Measurements from ENCODE around the gene RASSF3.
A peak's percentile ranks its signal among the peaks of the same experiment; 100 is the strongest.

RASSF3 gene

DNA sequence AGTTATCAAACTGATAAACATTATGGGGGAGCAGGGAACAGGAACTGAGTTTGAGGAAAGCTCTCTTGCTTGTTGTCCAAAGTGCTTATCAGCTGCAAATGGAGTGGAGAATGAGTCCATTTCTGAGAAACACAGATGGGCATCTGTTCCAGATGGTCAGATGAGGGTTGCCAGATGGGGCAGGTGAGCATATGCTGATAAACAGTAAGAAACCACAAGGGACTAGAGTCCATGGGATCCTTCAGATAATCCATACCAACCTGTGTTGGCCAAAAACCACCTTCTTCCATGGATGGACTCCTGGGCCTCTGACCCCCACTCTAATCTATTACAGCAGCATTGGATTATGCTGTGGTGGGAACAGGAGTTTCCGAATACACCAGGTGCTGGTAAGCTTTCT, 110.6 kb downstream of the RASSF3 start:
- H3K27ac Mint-ChIP-seq: no peak overlapping the region
- H3K9me3 Mint-ChIP-seq: no peaks in the 10 kb centered on the region
- H3K27me3 Mint-ChIP-seq: no peaks in the 10 kb centered on the region
- H3K4me1 Mint-ChIP-seq (ENCODE audit: low read depth): peaks cover 14% of the 10 kb centered on the region
- H3K36me3 Mint-ChIP-seq (ENCODE audit: low read depth): peaks cover 45% of the 10 kb centered on the region
- H3K4me3 Mint-ChIP-seq: no peak overlapping the region

DNA sequence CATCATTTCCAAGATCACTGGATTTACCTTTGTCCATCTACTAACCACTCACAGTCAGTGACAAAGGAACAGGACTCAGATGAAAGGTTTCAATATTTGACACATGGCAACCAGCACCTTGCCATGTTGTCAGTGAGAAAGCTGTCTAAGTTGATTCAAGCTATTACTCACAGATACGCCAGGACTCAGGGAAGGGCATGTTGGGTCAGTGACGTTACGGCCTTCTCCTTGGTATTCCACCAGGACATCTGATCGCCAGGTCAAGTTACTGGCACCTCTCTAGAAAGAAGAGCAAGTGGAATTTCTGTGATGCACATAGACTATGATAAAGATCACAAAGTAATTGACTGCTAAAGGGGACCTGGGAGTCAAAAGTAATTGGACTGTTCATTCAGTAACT, 112.5 kb downstream of the RASSF3 start:
- H3K4me1 Mint-ChIP-seq (ENCODE audit: low read depth): peaks cover 9% of the 10 kb centered on the region
- no peak overlapping the region for H3K27ac Mint-ChIP-seq
- no peak overlapping the region for H3K4me3 Mint-ChIP-seq
- peaks cover 44% of the 10 kb centered on the region for H3K36me3 Mint-ChIP-seq (ENCODE audit: low read depth)
- H3K9me3 Mint-ChIP-seq: no peaks in the 10 kb centered on the region
- no peaks in the 10 kb centered on the region for H3K27me3 Mint-ChIP-seq

DNA sequence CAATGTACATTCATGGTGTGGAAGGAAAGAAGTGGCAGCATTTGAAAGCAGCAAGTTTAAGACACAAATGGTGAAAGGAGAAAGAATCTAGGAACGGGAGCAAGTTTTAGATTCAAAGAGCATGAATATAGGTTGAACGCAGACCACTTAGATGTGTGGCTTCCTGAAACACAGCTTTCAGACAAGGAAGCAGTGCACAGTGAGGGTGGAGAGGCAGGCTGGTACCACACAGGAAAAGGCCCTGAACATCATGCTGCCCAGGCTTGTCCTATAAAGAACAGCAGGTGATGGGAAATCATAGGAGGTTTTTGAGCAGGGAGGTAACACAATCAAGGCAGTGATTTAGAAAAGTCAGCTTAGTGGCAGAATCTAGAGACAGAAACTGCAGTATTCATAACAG, 113.3 kb downstream of the RASSF3 start:
- Mint-ChIP-seq H3K4me1 (ENCODE audit: low read depth) (peaks cover 9% of the 10 kb centered on the region), H3K36me3 (ENCODE audit: low read depth) (peaks cover 49% of the 10 kb centered on the region), H3K9me3 (no peaks in the 10 kb centered on the region), H3K27me3 (no peaks in the 10 kb centered on the region), H3K4me3 (no peak overlapping the region), H3K27ac (no peak overlapping the region)

DNA sequence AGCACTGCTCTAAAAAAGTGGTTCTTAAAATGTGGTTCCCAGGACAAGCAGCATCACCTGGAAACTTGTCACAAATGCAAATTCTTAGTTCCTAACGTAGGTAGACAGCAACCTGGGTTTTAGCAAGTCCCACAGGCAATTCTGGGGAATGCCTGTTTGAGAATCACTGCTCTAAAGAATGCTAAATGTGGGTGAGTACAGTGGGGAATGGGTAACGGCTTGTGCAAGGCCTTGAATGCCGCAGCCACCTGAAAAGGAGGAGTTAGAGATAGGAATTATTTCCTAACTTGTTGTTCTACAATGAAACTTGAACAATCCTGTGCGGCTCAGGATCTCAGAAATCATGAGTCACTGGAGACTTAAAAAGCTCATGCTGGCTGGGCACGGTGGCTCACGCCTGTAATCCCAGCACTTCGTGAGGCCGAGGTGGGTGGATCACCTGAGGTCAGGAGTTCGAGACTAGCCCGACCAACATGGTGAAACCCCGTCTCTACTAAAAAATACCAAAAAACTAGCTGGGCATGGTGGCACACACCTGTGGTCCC, 114.0 kb downstream of the RASSF3 start:
- no peaks in the 10 kb centered on the region for H3K27me3 Mint-ChIP-seq
- H3K4me3 Mint-ChIP-seq: no peak overlapping the region
- no peak overlapping the region for H3K27ac Mint-ChIP-seq
- H3K36me3 Mint-ChIP-seq (ENCODE audit: low read depth): peaks cover 53% of the 10 kb centered on the region
- peaks cover 9% of the 10 kb centered on the region for H3K4me1 Mint-ChIP-seq (ENCODE audit: low read depth)
- H3K9me3 Mint-ChIP-seq: no peaks in the 10 kb centered on the region

DNA sequence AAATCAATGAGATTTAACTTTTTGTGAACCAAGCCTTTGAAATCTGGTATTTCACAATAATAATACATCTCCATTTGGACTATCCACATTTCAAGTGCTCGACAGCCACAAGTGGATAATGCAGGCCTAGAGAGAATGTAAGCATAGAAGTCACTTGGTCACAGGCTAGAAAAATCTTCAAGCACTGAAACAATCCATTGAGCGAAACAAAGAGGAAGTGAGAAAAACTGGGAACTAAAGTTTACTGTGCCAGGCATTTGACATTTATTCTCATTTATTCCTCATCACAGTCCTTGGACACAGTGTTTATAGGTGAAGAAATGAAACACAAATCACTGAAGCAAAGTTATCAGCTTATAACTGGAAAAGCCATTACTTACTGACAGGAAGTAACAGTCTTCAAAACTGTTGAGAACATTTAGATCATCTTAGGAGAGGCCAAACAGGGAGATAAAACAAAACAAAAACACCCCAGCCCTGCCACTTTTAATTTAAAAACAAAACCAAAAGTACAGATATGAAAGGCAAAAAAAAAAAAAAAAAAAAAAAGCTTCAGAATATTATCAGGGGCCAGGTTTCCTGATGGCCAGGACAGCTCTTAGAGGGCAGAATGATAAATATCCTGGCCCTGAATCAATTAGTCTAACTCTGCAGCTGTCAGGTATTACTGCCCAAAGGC, 119.8 kb downstream of the RASSF3 start:
- peak overlapping the region; percentile 8 for H3K4me3 Mint-ChIP-seq
- peak overlapping the region; percentile 82 for H3K27ac Mint-ChIP-seq
- H3K4me1 Mint-ChIP-seq (ENCODE audit: low read depth): peaks cover 18% of the 10 kb centered on the region
- H3K9me3 Mint-ChIP-seq: no peaks in the 10 kb centered on the region
- H3K36me3 Mint-ChIP-seq (ENCODE audit: low read depth): peaks cover 55% of the 10 kb centered on the region
- H3K27me3 Mint-ChIP-seq: no peaks in the 10 kb centered on the region

DNA sequence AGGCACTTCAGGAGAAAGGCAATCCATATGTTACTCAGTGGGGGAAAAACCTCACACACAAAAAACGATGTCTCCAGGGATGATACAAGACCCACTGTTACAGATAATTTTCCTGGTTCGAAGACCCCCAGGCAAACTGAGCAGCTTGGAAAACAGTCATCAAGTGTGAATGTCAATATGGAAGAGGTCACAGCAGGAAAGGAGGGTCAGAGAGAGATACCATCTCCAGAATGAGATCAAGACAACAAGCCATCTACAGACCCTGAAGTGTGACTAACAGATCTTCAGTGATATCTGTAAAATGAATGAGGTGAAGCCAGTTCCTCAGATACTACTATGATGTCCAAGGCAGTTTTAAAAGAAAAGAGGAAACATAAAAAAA, 120.3 kb downstream of the RASSF3 start:
- Mint-ChIP-seq H3K27ac (peak overlapping the region; percentile 82), H3K27me3 (no peaks in the 10 kb centered on the region), H3K4me1 (ENCODE audit: low read depth) (peaks cover 18% of the 10 kb centered on the region), H3K4me3 (peak overlapping the region; percentile 35), H3K36me3 (ENCODE audit: low read depth) (peaks cover 51% of the 10 kb centered on the region), H3K9me3 (no peaks in the 10 kb centered on the region)

DNA sequence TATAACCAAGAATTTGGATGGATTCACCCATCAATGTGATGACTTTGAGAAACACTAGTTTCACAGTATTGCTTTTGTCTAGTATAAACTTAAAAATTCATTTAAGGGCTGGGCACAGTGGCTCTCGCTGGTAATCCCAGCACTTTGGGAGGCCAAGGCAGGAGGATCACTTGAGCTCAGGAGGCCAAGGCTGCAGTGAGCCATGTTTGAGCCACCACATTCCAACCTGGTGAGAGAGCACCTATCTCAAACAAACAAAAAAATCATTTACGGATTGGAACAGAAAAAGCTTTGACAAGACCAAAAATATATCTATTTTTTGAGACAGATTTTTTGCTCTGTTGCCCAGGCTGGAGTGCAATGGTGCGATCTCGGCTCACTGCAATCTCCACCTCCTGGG, 121.4 kb downstream of the RASSF3 start:
- no peaks in the 10 kb centered on the region for H3K9me3 Mint-ChIP-seq
- no peaks in the 10 kb centered on the region for H3K27me3 Mint-ChIP-seq
- H3K4me3 Mint-ChIP-seq: no peak overlapping the region
- H3K27ac Mint-ChIP-seq: no peak overlapping the region
- H3K4me1 Mint-ChIP-seq (ENCODE audit: low read depth): peaks cover 18% of the 10 kb centered on the region
- H3K36me3 Mint-ChIP-seq (ENCODE audit: low read depth): peaks cover 60% of the 10 kb centered on the region

DNA sequence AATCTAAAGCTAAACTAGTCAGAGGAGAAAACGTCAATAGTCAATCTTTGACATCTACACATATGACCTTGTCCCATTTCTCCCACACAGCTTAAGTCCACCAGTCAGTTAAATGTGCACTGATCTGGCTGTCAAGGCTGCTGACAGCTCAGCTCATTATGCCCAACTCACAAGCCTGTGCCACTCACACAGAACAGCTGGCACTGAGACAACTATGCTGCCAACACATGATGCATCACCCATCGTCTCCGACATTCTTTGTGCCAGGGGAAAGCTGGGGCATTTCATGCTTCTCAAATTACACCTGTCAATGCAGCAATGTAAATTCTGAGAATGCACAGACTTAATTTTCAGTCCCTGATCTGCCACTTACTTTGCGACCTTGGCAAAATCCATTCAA, 123.6 kb downstream of the RASSF3 start:
- H3K27ac Mint-ChIP-seq: no peak overlapping the region

DNA sequence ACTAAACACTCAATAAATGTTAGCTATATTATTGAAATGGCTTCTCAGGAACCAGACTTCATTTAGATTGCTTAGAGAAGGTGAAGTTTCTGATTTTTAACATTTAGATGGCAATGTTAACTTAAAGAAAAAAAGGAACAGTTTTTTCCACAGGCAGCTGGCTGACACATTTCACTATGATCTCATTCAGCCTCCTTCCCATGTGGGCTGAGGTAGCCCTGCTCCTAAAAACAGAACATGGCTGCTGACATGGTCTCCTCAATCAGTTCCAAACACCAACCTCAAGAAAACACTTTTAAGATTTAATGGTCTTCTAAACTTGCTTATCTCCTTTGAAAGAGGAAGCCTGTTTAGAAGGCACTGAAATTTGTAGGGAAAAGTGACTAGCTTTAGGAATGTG, 125.1 kb downstream of the RASSF3 start:
- no peak overlapping the region for H3K27ac Mint-ChIP-seq
- H3K36me3 Mint-ChIP-seq (ENCODE audit: low read depth): peaks cover 70% of the 10 kb centered on the region
- no peak overlapping the region for H3K4me3 Mint-ChIP-seq
- no peaks in the 10 kb centered on the region for H3K9me3 Mint-ChIP-seq
- peaks cover 19% of the 10 kb centered on the region for H3K4me1 Mint-ChIP-seq (ENCODE audit: low read depth)
- H3K27me3 Mint-ChIP-seq: no peaks in the 10 kb centered on the region

More for the DNA sequence above, 123.6 kb downstream of the RASSF3 start:
- Mint-ChIP-seq H3K4me3 (no peak overlapping the region), H3K4me1 (ENCODE audit: low read depth) (peaks cover 26% of the 10 kb centered on the region), H3K9me3 (no peaks in the 10 kb centered on the region), H3K36me3 (ENCODE audit: low read depth) (peaks cover 64% of the 10 kb centered on the region), H3K27me3 (no peaks in the 10 kb centered on the region)

DNA sequence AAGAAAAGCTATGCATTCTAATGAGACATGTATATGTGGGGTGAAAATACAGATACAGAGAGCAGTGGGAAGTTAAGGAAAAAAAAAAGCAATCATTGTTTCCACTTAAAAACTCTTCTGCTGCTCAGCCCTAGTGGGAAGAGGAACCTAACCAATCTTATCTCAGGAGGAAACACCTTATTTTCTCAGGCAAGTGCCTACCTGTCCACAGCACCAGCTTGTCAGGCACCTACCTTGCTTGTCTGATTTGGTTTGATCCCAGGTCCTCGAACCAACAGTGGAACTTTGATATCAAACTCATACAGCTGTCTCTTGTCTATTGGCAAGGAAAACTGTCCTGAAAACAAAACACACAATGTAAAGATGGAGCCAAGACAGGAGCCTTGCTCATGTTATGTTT, 126.5 kb downstream of the RASSF3 start:
- no peaks in the 10 kb centered on the region for H3K27me3 Mint-ChIP-seq
- no peaks in the 10 kb centered on the region for H3K9me3 Mint-ChIP-seq
- peaks cover 7% of the 10 kb centered on the region for H3K4me1 Mint-ChIP-seq (ENCODE audit: low read depth)
- peaks cover 64% of the 10 kb centered on the region for H3K36me3 Mint-ChIP-seq (ENCODE audit: low read depth)
- no peak overlapping the region for H3K4me3 Mint-ChIP-seq
- H3K27ac Mint-ChIP-seq: no peak overlapping the region

DNA sequence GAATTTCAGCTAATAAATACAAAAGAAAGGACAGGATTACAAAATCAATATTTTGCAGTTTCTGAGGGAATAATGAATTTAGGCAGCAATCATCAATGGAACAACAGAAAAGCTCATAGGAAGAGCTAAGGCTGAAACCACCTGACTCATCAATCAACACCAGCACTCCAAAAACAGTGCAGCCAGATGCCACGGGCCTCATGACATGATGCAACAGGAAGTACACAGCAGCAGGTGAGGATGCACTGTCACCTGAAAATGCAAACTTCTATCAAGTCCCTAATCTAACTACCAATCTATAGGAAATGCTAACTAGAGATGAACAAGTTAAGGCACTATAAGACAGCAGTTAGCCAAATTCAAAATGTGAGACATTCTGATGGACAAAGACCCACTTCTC, 127.2 kb downstream of the RASSF3 start:
- Mint-ChIP-seq H3K27me3 (no peaks in the 10 kb centered on the region), H3K36me3 (ENCODE audit: low read depth) (peaks cover 70% of the 10 kb centered on the region), H3K4me1 (ENCODE audit: low read depth) (peaks cover 7% of the 10 kb centered on the region)

DNA sequence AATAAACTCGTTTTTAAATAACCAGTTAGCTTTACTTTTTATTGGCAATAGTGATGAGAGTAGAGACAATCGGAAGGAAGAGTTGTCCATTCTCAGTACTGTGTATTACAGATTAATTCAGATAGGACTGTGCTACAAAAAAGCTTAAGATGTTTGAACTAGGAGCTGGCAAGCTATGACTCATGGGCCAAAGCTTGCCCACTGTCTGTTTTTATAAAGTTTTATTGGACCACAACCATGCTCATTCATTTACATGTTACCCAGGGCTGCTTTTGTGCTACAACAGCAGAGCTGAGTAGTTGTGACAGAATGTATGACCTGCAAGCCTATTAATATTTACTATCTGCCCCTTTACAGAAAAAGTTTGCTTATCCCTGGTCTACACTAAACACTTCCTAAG, 129.5 kb downstream of the RASSF3 start:
- Mint-ChIP-seq H3K9me3 (no peaks in the 10 kb centered on the region), H3K4me3 (no peak overlapping the region), H3K36me3 (ENCODE audit: low read depth) (peaks cover 75% of the 10 kb centered on the region), H3K27me3 (no peaks in the 10 kb centered on the region), H3K27ac (no peak overlapping the region), H3K4me1 (ENCODE audit: low read depth) (peaks cover 7% of the 10 kb centered on the region)

More for the DNA sequence above, 127.2 kb downstream of the RASSF3 start:
- Mint-ChIP-seq H3K4me3 (no peak overlapping the region), H3K9me3 (no peaks in the 10 kb centered on the region), H3K27ac (peak overlapping the region; percentile 18)

DNA sequence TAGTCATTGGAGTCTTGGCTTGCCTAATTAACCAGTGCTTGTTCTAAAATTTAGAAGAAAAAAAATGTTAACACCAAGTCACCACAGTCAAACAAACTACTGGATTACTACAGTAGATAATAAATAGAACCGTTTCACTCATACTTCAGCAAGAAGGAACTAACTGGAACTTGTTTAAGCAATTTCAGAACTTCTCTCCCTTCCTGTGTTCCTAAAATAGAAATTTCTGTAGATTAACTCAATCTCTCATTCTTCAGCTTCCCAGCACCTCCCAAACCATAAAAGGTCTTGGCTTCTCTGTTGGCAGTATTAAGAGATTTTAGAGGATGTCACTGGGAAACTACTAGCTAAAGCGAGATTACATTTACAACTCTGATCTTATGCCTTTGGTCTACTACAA, 130.4 kb downstream of the RASSF3 start:
- no peak overlapping the region for H3K27ac Mint-ChIP-seq
- peaks cover 7% of the 10 kb centered on the region for H3K4me1 Mint-ChIP-seq (ENCODE audit: low read depth)
- H3K4me3 Mint-ChIP-seq: no peak overlapping the region
- peaks cover 80% of the 10 kb centered on the region for H3K36me3 Mint-ChIP-seq (ENCODE audit: low read depth)
- no peaks in the 10 kb centered on the region for H3K27me3 Mint-ChIP-seq
- no peaks in the 10 kb centered on the region for H3K9me3 Mint-ChIP-seq

DNA sequence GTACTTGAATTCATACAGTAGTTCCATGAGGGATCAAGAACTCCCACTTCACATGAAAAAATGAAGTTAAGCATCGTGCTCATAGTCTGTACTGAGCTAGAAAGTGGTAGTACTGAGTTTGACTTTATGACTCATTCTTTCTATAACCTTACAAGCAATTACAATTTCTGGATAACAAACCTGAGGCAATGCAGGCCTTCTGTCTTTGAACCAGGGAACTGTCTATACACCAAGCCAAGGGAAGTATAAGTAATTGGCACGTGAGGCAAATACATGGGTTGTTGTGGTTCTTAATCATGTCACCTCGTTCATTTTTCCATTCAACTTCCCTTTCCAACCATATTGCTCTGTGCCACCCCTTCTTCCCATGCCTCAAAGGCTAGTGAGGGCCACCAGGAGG, 132.1 kb downstream of the RASSF3 start:
- Mint-ChIP-seq H3K9me3 (no peaks in the 10 kb centered on the region), H3K4me3 (no peak overlapping the region), H3K4me1 (ENCODE audit: low read depth) (peaks cover 4% of the 10 kb centered on the region), H3K27me3 (no peaks in the 10 kb centered on the region), H3K27ac (no peak overlapping the region), H3K36me3 (ENCODE audit: low read depth) (peaks cover 72% of the 10 kb centered on the region)

DNA sequence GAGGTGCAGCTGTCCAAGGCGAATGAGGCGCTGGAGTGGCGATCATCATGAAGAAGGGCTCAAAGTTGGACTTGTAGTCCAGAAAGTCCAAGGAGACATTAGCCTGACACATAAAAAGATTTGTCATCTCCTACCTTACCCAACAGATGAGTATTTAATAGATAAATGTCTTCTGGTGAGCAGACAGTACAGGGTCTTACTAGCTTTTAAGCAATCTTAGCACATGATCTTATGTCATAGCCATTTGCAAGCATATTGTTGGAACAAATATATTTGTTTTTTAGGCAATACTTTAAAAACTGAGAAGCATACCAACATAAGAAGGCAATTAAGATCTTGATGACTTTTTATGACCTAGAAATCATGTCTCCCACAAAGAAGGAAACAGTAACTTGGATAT, 132.9 kb downstream of the RASSF3 start:
- Mint-ChIP-seq H3K9me3 (no peaks in the 10 kb centered on the region), H3K36me3 (ENCODE audit: low read depth) (peaks cover 67% of the 10 kb centered on the region), H3K4me1 (ENCODE audit: low read depth) (no peaks in the 10 kb centered on the region), H3K4me3 (no peak overlapping the region), H3K27me3 (no peaks in the 10 kb centered on the region), H3K27ac (no peak overlapping the region)
